Mesothelial cell of epicardium (in vitro differentiated cells): ENCODE data around the gene FOXB2. TPM values are rescaled to one million over a fixed set of nuclear protein-coding genes. Genes with fewer than 3 reads are reported as not detected.
A peak's percentile ranks its signal among the peaks of the same experiment; 100 is the strongest.

Source experiments
- DNase-seq, 2 experiments: peaks; one replicate each; pipeline ENCODE4 v3.0.0; 2021; ENCODE audit warnings: low spot score in 2 of 2; ENCODE audit not compliant: unreplicated experiment in 2 of 2
- H3K27ac Mint-ChIP-seq: 2 replicates; pipeline ENCODE4 v1.8.0; 2021; ENCODE audit warnings: mixed read lengths
- H3K27me3 Mint-ChIP-seq: 2 replicates; pipeline ENCODE4 v1.8.0; 2021; ENCODE audit warnings: low read depth, mixed read lengths
- H3K36me3 Mint-ChIP-seq: 2 replicates; pipeline ENCODE4 v1.8.0; 2021; ENCODE audit warnings: mixed read lengths
- H3K4me1 Mint-ChIP-seq: 2 replicates; pipeline ENCODE4 v1.8.0; 2021; ENCODE audit warnings: mixed read lengths
- H3K4me3 Mint-ChIP-seq: 2 replicates; pipeline ENCODE4 v1.8.0; 2021; ENCODE audit warnings: mild to moderate bottlenecking, moderate library complexity, mixed read lengths
- H3K9me3 Mint-ChIP-seq: 2 replicates; pipeline ENCODE4 v1.8.0; 2021; ENCODE audit warnings: mixed read lengths
- CTCF ChIP-seq: fragments of 200-600 bp; sonication (generic); IDR thresholded peaks from one replicate; pipeline ENCODE4 v1.5.0; 2021; ENCODE audit warnings: antibody characterized with exemption; ENCODE audit not compliant: unreplicated experiment
- total RNA-seq: library from RNA; stranded (reverse); gene quantifications from 3 replicates; pipeline ENCODE4 v1.2.1, GENCODE V29; 2021

Gene FOXB2
- total RNA-seq, 1 donor from 2014 or later = not detected

GRCh38 chr9:77017505-77017894, 2.0 kb upstream of the FOXB2 start:
- DNase-seq = no peak
- Mint-ChIP-seq H3K4me1 (peaks cover 33% of the 10 kb centered on the region), H3K36me3 (no peaks in the 10 kb centered on the region), H3K27ac (no peak overlapping the region), H3K27me3 (peaks cover 100% of the 10 kb centered on the region), H3K4me3 (no peak overlapping the region), H3K9me3 (no peaks in the 10 kb centered on the region)
- TF ChIP-seq CTCF = no peak

- no peak overlapping the region for H3K27ac Mint-ChIP-seq
- peaks cover 37% of the 10 kb centered on the region for H3K4me1 Mint-ChIP-seq
- peak overlapping the region; percentile 43 for H3K4me3 Mint-ChIP-seq
- no peaks in the 10 kb centered on the region for H3K36me3 Mint-ChIP-seq
- TF ChIP-seq CTCF = no peak
- peak in 1 of 2 experiments; percentile 68 for DNase-seq
- H3K9me3 Mint-ChIP-seq = no peaks in the 10 kb centered on the region
- H3K27me3 Mint-ChIP-seq = peaks cover 100% of the 10 kb centered on the region
These were observed 1.1 kb upstream of the FOXB2 start for GRCh38 chr9:77018058-77018968.

- H3K4me1 Mint-ChIP-seq = peaks cover 33% of the 10 kb centered on the region
- no peak for DNase-seq
- peaks cover 100% of the 10 kb centered on the region for H3K27me3 Mint-ChIP-seq
- no peak for TF ChIP-seq CTCF
- H3K36me3 Mint-ChIP-seq = no peaks in the 10 kb centered on the region
- no peaks in the 10 kb centered on the region for H3K9me3 Mint-ChIP-seq
- peak overlapping the region; percentile 43 for H3K4me3 Mint-ChIP-seq
- no peak overlapping the region for H3K27ac Mint-ChIP-seq
These were observed 553 bp upstream of the FOXB2 start for GRCh38 chr9:77018969-77019235.

- Mint-ChIP-seq H3K9me3 (no peaks in the 10 kb centered on the region), H3K27me3 (peaks cover 100% of the 10 kb centered on the region), H3K36me3 (no peaks in the 10 kb centered on the region), H3K4me3 (peak overlapping the region; percentile 43), H3K4me1 (peaks cover 32% of the 10 kb centered on the region), H3K27ac (no peak overlapping the region)
- TF ChIP-seq CTCF = no peak
- no peak for DNase-seq
These were observed 514 bp downstream of the FOXB2 start for GRCh38 chr9:77019926-77020412.

GRCh38 chr9:77020413-77021290, 1.2 kb downstream of the FOXB2 start:
- DNase-seq = peak in 1 of 2 experiments; percentile 43
- H3K27ac Mint-ChIP-seq = no peak overlapping the region

More at GRCh38 chr9:77020413-77021290, 1.2 kb downstream of the FOXB2 start:
- H3K27me3 Mint-ChIP-seq = peaks cover 100% of the 10 kb centered on the region
- H3K4me3 Mint-ChIP-seq = no peak overlapping the region
- H3K9me3 Mint-ChIP-seq = no peaks in the 10 kb centered on the region
- peaks cover 25% of the 10 kb centered on the region for H3K4me1 Mint-ChIP-seq
- TF ChIP-seq CTCF = no peak
- H3K36me3 Mint-ChIP-seq = no peaks in the 10 kb centered on the region
